Urinary bladder (tissue), 4 donors: Measurements from ENCODE around the gene AK9. TPM values are rescaled to one million over a fixed set of nuclear protein-coding genes. Genes with fewer than 3 reads are reported as not detected.
"Not testable (repeated sequence)": the region's sequence is repeated elsewhere in the genome, so short reads cannot be mapped to it uniquely, and the experiment has no call there.

Source experiments
- DNase-seq: peaks from one replicate; pipeline ENCODE4 v3.0.0-alpha.2; 2015; ENCODE audit errors: extremely low spot score
- H3K27ac ChIP-seq: one replicate; pipeline ENCODE4 v1.5.1; 2013; ENCODE audit warnings: low read depth, mild to moderate bottlenecking, moderate library complexity
- H3K36me3 ChIP-seq: one replicate; pipeline ENCODE4 v1.6.1; 2013; ENCODE audit warnings: mild to moderate bottlenecking, moderate library complexity; ENCODE audit not compliant: insufficient read depth
- H3K4me1 ChIP-seq: one replicate; pipeline ENCODE4 v1.6.1; 2013; ENCODE audit warnings: mild to moderate bottlenecking, moderate library complexity; ENCODE audit not compliant: insufficient read depth
- H3K4me3 ChIP-seq: one replicate; pipeline ENCODE4 v1.5.1; 2013; ENCODE audit warnings: low read depth, low read length
- WGBS: extraction: QIAGEN DNeasy Blood & Tissue Kit; methylation state at CpG from one replicate; pipeline ENCODE4 v1.1.7; 2013; 5-methylcytosine and 5-hydroxymethylcytosine counted together
- polyA plus RNA-seq: library from polyadenylated mRNA; stranded (reverse); fragments of 200-250 nt; gene quantifications from one replicate; pipeline ENCODE4 v1.2.3, GENCODE V29; 2013
- total RNA-seq: library from RNA; depleted of rRNA; stranded (reverse); fragments of >200 nt; gene quantifications from one replicate; pipeline ENCODE4 v1.2.3, GENCODE V29; 2014
- donor health status: healthy with polysubstance abuse.
- donor health status: healthy.

AK9 gene
- total and polyA plus RNA-seq, 2 donors = 7.3 to 15.4 TPM

DNA sequence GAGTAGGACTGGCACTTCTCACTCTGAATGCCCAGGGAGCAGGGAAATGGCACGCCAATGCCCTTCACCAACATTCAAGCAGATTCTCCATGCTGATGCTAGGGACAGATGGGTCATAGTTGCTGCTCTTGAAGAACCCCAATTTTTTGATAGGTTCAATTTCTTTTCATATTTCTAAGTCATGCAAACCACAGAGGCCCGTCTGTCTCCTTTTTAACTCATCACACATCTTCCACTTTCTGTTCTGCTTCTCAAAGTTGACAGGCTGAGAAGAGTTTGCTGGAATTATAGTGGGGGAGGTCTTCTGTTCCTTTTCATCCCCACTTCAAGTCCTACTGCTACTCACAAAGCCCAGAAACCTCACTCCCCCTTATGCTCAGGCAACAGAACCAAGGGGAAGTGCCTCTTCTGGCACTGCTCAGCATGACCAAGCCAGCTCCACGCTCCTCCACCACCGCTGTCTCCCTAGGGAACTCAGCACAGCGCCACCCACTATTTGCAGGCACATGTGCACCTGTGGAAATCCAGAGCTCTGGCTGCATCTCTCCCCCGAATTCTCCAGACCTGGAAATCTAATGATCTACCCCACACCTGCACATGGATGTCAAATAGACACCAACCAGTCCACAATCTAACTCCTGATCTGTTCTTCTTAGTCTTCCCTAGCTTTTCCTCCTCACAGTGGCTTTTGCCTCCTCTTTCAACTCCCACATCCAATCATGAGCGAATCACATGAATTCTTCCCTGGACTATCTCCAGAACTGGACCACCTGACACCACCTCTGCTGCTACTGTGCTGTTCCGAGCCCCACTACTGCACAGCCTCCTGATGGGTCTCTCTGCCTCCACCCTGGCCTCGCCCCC, 218.6 kb downstream of the AK9 start:
- Histone ChIP-seq H3K4me1 (peaks cover under 1% of the 10 kb centered on the region), H3K27ac (no peak overlapping the region), H3K36me3 (no peaks in the 10 kb centered on the region), H3K4me3 (no peak overlapping the region)
- 97% methylated on average over 9 of the region's 9 CpGs for WGBS
- DNase-seq = no peak

DNA sequence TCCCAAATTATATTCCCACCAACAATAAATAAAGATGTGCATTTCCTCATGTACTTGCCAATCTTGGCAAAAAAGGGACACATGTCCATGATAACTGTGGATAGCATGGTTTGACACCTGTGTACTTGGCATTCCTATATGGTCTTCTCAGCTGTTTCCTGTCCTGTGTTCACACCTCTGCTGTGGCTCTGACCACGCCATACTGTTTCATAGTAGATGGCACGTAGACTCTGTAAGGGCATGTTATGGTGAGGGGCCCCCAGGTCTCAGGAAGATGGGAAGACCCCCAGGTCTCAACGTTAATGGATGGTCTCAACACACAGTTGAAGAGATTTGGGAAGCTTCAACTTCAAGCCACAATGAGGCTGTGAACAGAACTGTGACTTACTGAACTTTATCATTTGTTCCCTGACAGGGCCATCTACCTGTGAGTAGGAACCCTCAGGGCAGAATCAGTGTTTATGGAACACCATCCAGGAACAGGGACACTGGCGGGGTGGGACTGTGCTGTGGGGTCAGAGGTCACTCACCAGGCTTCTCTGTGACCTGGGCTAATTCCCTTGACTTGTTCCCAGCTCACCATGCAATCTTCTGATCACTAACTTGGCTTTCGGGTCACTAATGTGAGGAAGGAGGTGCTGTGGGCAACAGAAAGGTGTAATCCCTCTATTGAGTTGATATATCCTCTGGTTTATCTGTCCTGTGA, 219.7 kb downstream of the AK9 start:
- H3K36me3 ChIP-seq = no peaks in the 10 kb centered on the region
- 91% methylated on average over 5 of the region's 5 CpGs for WGBS
- H3K4me1 ChIP-seq = no peaks in the 10 kb centered on the region
- no peak overlapping the region for H3K4me3 ChIP-seq
- H3K27ac ChIP-seq = no peak overlapping the region
- DNase-seq = no peak

DNA sequence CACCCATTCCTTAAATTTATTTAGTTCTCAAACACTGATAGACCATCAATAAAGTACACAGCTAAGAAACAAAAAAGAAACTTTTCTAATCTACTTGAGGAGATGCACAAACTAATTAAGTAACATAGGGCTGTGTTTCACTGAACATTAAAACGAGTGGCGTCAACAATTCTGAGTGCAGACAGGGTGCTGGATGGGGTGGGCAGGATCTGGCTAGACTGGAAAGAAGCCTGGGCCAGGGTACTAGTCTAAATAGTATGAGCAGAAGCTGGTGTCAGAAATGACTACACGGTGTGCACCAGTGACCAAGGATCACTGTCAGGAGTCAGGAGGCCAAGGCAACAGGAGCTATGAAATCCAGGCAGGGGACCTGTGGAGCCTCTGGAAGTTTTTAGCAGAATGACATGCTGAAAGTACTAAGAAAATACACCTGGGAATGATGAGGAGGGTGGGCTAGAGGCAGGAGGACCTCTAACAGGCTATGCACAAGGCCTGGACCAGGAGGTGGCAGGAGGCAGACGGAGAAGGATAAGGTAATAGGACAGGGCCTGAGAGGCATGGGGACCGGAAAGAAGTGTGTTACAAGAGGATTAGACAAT, 221.3 kb downstream of the AK9 start:
- no peak for DNase-seq
- no peak overlapping the region for H3K4me3 ChIP-seq
- no peaks in the 10 kb centered on the region for H3K4me1 ChIP-seq
- H3K36me3 ChIP-seq = no peaks in the 10 kb centered on the region
- WGBS = 92% methylated on average over 5 of the region's 5 CpGs
- H3K27ac ChIP-seq = no peak overlapping the region

DNA sequence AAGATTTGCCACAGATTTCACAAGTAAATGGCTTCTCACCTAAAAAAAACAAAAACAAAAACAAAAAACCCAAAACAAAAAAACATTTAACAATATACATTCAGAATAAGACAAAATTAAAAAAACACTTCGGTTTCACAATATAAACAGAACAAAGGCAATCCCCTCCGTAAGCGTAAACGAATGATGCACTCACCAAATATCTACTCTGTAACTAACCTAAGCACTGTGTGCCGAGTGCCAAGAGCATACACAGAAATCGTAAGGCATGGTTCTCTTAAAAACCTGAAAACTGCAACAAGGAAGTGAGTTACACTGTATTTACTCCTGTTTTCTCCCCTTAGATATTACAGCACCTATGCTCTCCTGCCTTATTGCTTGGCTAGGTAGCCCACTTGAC, 223.3 kb downstream of the AK9 start:
- 78% methylated on average over 6 of the region's 6 CpGs for WGBS

GRCh38 chr6:109466212-109466923, 224.6 kb downstream of the AK9 start:
- 86% methylated on average over 7 of the region's 7 CpGs for WGBS
- peaks cover 3% of the 10 kb centered on the region for H3K36me3 ChIP-seq
- no peak overlapping the region for H3K27ac ChIP-seq
- DNase-seq = no peak
- no peak overlapping the region for H3K4me3 ChIP-seq
- no peaks in the 10 kb centered on the region for H3K4me1 ChIP-seq

More for the DNA sequence above, 223.3 kb downstream of the AK9 start:
- Histone ChIP-seq H3K4me1 (no peaks in the 10 kb centered on the region), H3K36me3 (no peaks in the 10 kb centered on the region), H3K27ac (no peak overlapping the region), H3K4me3 (no peak overlapping the region)
- DNase-seq = no peak

- H3K27ac ChIP-seq = no peak overlapping the region
- DNase-seq = no peak
- no peak overlapping the region for H3K4me3 ChIP-seq
- 87% methylated on average over 7 of the region's 7 CpGs for WGBS
- H3K4me1 ChIP-seq = no peaks in the 10 kb centered on the region
- peaks cover 3% of the 10 kb centered on the region for H3K36me3 ChIP-seq
These were observed 225.2 kb downstream of the AK9 start for GRCh38 chr6:109465772-109466171.

GRCh38 chr6:109461733-109462526, 229.1 kb downstream of the AK9 start:
- Histone ChIP-seq H3K27ac (no peak overlapping the region), H3K36me3 (peaks cover 3% of the 10 kb centered on the region), H3K4me3 (no peak overlapping the region), H3K4me1 (peaks cover 1% of the 10 kb centered on the region)
- 79% methylated on average over 1 of the region's 1 CpG for WGBS
- DNase-seq = no peak

DNA sequence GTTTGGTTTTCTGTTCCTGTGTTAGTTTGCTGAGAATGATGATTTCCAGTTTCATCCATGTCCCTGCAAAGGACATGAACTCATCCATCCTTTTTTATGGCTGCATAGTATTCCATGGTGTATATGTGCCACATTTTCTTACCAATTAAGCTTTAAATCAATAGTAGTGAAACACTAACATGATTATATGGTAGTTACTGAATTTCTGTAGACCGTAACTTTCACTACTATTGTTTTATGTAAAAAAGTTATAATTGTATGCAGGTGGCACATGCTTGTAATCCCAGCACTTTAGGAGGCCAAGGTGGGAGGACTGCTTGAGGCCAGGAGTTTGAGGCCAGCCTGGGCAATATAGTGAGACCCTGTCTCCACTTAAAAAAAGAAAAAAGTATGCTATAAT, 229.8 kb downstream of the AK9 start:
- not testable (repeated sequence) for H3K27ac ChIP-seq, H3K4me3 ChIP-seq, H3K4me1 ChIP-seq, H3K36me3 ChIP-seq, DNase-seq
- WGBS = 98% methylated on average over 1 of the region's 1 CpG

DNA sequence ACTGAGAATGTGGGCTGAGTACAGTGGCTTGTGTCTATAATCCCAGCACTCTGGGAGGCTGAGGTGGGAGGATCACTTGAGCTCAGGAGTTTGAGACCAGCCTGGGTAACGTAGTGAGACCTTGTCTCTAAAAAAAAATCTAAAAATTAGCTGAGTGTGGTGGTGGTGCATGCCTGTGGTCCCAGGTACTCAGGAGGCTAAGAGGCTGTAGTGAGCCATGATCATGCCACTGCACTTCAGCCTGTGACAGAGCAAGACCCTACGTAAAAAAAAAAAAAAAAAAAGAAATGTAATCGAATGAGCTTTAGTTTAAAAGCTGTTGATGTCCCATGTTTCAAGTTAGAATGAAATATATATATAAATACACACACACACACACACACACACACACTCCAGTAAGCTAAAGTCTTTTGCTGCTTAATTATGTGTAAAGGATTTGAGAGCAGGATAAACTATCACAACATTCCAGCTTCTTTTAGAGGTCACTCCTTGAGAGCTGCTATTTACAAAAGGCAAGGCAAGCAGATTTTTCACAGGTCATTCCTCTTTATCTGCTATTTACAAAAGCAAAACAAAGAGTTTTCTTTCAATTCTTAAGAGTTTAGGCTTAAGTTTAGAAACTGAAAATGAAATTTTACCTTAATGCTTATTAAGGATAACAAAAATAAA, 230.7 kb downstream of the AK9 start:
- 85% methylated on average over 3 of the region's 3 CpGs for WGBS
- H3K4me1 ChIP-seq = peaks cover 1% of the 10 kb centered on the region
- H3K27ac ChIP-seq = no peak overlapping the region
- DNase-seq = no peak
- H3K4me3 ChIP-seq = no peak overlapping the region
- peaks cover 3% of the 10 kb centered on the region for H3K36me3 ChIP-seq

DNA sequence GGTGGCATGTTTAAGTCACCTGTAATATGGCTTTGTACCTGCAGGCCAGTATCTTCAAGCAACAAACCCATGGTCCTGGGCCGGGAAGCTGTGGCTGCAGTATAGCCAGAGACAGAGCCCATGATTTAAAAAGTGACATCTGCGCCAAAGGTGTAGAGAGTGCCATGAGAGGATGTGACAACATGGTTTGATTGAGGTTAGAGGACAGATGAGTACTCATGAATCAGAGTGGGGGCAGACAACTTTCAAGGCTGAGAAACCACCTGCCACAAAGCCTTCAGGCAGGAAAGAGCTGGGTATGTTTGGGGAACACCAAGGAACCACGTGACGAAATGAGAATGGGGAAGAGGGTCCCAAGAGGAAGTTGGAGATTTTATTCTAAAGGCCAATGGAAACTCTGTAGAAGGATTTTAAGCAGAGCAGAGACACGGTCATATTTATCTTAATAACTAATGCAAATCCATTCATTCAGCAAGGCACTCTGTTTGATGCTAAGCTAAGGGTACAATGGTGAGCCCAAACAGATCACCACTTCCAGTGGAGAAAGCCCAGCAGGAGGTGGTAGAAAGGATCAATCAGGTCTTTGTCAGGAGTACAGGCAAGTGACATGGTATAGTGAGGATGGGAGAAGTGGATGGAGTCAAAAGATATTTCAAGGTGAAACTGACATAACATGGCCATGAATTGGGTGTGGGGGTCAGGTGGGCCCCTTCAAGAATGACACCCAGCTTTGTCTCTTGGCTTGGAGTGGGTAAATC, 232.0 kb downstream of the AK9 start:
- no peak for DNase-seq
- Histone ChIP-seq H3K4me3 (no peak overlapping the region), H3K27ac (no peak overlapping the region), H3K4me1 (peaks cover 1% of the 10 kb centered on the region), H3K36me3 (peaks cover 3% of the 10 kb centered on the region)
- WGBS = 78% methylated on average over 5 of the region's 5 CpGs

DNA sequence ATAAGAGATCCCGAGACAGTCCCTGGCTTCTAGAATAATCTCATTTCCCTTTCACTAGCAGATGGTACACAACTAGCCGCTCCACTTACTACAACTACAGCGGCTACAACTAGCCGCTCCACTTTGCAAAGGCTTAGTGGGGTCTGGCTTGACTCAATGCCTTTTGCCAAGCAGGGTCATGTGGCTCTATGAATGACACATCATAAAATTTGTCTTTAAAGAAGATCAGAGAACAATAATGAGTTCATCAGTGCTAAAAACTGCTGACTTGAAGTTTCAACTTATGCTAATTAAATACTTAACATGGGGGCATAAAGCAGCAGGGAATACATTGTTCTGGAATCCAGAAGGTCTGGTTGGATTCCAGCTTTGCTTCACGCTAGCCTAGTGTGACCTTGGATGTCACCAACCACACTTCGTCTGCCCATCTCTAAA, 233.4 kb downstream of the AK9 start:
- no peak overlapping the region for H3K4me3 ChIP-seq
- WGBS = 74% methylated on average over 6 of the region's 6 CpGs

More for the DNA sequence above, 233.4 kb downstream of the AK9 start:
- Histone ChIP-seq H3K36me3 (peaks cover 3% of the 10 kb centered on the region), H3K27ac (no peak overlapping the region), H3K4me1 (peaks cover 1% of the 10 kb centered on the region)
- DNase-seq = no peak
